HG02981 (cell line): ENCODE data around the gene TCOF1.

Experiments used
- ATAC-seq: cut with Tn5 transposase; IDR thresholded peaks from one replicate; pipeline ENCODE4 v1.9.1; 2021; ENCODE audit warnings: mild to moderate bottlenecking, moderate library complexity; ENCODE audit not compliant: unreplicated experiment

Gene TCOF1

GRCh38 chr5:150349681-150350275 is 7.7 kb upstream of the TCOF1 start:
- ATAC-seq, result no peak

GRCh38 chr5:150350524-150351344 is 6.8 kb upstream of the TCOF1 start:
- peak; percentile 85 for ATAC-seq

- no peak for ATAC-seq
Measured at GRCh38 chr5:150352244-150353031, 5.1 kb upstream of the TCOF1 start.

GRCh38 chr5:150353032-150353675 is 4.3 kb upstream of the TCOF1 start:
- ATAC-seq, result no peak

GRCh38 chr5:150355791-150356190 is 1.7 kb upstream of the TCOF1 start:
- ATAC-seq, result no peak

- ATAC-seq, result no peak
Measured at GRCh38 chr5:150356575-150357294, 762 bp upstream of the TCOF1 start.

- no peak for ATAC-seq
Measured at GRCh38 chr5:150358261-150359095, 981 bp downstream of the TCOF1 start.

GRCh38 chr5:150361301-150361700 is 3.8 kb downstream of the TCOF1 start:
- no peak for ATAC-seq

- ATAC-seq, result no peak
Measured at GRCh38 chr5:150363185-150363584, 5.7 kb downstream of the TCOF1 start.

GRCh38 chr5:150364004-150364403 is 6.5 kb downstream of the TCOF1 start:
- no peak for ATAC-seq

GRCh38 chr5:150368526-150368925 is 11.0 kb downstream of the TCOF1 start:
- no peak for ATAC-seq

GRCh38 chr5:150372639-150373038 is 15.1 kb downstream of the TCOF1 start:
- ATAC-seq, result no peak

- no peak for ATAC-seq
Measured at GRCh38 chr5:150374651-150375050, 17.2 kb downstream of the TCOF1 start.

GRCh38 chr5:150376799-150377771 is 19.6 kb downstream of the TCOF1 start:
- ATAC-seq, result no peak

- no peak for ATAC-seq
Measured at GRCh38 chr5:150377964-150378694, 20.6 kb downstream of the TCOF1 start.

GRCh38 chr5:150384701-150385100 is 27.2 kb downstream of the TCOF1 start:
- no peak for ATAC-seq

GRCh38 chr5:150386024-150386855 is 28.7 kb downstream of the TCOF1 start:
- ATAC-seq, result no peak
